ENCODE measurements around the gene PEX6. TPM values are rescaled to one million over a fixed set of nuclear protein-coding genes. Genes with fewer than 3 reads are reported as not detected.

The PEX6 gene
- total RNA-seq, 4 donors from 2014 or later = 17.2 to 50.0 (median 33.2) TPM

DNA sequence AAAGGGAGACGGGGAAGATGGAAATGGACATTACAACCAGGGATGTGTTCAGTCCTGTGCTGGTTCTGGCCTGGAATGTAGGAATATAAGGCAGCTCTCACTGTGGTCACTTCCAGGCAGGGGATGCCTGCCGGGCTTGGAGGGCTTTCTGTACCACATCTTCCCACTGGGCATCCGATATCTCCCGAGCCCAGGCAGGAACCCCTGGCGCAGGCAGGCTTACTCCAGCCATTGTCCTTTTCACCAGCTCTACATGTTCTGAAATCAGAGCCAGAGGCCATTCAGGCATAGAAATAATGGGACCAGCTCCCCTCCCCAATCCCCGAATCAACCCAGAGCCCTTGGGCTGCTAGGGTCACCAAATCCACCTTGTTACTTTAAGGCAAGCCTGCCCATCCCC lies 33.4 kb upstream of the PEX6 start:
- H3K27ac ChIP-seq = peak overlapping the region in 1 of 4 donors; percentile 84
- intact Hi-C loops (cut with DNase I; ENCODE audit: low total_unique reads) (no loop called here), in situ Hi-C loops (cut with MboI; ENCODE audit: low pct_ligation_motif_present in 1 of 4, low pct_unique_long_range_greater_than_20kb in 1 of 4, low sequenced_read_pairs in 3 of 4) (no loop called here)
- H3K9me3 ChIP-seq = no peaks in the 10 kb centered on the region
- WGBS, 2 donors (ENCODE audit: low coverage in 1 of 2) = 92% methylated on average over 6 of the region's 6 CpGs; no CpG with 5 or more reads in 1 of the 2 donors
- H3K4me1 ChIP-seq = peaks cover 26 to 43% (median 34%) of the 10 kb centered on the region in 4 donors
- TF ChIP-seq, protein P1, sequence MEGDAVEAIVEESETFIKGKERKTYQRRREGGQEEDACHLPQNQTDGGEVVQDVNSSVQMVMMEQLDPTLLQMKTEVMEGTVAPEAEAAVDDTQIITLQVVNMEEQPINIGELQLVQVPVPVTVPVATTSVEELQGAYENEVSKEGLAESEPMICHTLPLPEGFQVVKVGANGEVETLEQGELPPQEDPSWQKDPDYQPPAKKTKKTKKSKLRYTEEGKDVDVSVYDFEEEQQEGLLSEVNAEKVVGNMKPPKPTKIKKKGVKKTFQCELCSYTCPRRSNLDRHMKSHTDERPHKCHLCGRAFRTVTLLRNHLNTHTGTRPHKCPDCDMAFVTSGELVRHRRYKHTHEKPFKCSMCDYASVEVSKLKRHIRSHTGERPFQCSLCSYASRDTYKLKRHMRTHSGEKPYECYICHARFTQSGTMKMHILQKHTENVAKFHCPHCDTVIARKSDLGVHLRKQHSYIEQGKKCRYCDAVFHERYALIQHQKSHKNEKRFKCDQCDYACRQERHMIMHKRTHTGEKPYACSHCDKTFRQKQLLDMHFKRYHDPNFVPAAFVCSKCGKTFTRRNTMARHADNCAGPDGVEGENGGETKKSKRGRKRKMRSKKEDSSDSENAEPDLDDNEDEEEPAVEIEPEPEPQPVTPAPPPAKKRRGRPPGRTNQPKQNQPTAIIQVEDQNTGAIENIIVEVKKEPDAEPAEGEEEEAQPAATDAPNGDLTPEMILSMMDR (IDR thresholded peaks at IDR 0.05) = no peak
- no peak for TF ChIP-seq POLR2A (IDR thresholded peaks at IDR 0.05)
- DNase-seq = no peak
- no peaks in the 10 kb centered on the region for H3K27me3 ChIP-seq
- no peak overlapping the region for H3K4me3 ChIP-seq
- H3K36me3 ChIP-seq = peaks cover 0 to 7% (median 2%) of the 10 kb centered on the region in 4 donors

DNA sequence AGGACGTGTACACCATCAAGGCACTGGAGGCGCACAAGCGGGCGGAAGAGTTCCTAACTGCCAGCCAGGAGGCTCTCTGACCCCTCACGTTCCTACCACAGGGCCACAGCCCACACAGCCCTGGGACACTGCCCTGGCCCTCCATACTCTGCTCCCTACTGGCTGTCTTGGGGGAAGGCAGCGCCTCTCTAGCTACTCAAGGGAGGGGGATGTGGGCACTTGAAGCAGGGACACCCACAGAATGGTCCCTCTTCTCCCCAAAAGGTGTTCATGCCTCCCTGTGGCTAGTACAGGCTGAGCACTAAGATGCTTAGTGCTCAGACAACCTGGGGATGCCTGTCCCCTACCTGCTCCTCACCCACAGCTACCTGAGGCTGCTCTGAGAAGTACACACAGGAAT lies 32.2 kb upstream of the PEX6 start:
- peaks cover 0 to 8% (median 3%) of the 10 kb centered on the region in 4 donors for H3K36me3 ChIP-seq

DNA sequence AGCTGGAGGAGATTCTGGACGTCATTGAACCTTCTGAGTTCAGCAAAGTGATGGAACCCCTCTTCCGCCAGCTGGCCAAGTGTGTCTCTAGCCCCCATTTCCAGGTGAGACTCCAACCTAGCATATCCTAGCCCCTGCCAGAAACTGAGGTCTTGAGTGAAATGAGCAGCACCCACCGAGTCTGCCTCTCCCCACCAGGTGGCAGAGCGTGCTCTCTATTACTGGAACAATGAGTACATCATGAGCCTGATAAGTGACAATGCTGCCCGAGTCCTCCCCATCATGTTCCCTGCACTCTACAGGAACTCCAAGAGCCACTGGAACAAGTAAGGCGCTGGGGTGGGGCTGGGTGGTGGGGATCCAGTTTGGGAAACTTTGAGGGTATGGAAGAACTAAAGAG lies 30.1 kb upstream of the PEX6 start:
- DNase-seq = no peak

More for the DNA sequence above, 32.2 kb upstream of the PEX6 start:
- Histone ChIP-seq H3K9me3 (no peaks in the 10 kb centered on the region), H3K27ac (no peak overlapping the region), H3K27me3 (no peaks in the 10 kb centered on the region), H3K4me1 (peaks cover 19 to 35% (median 26%) of the 10 kb centered on the region in 4 donors), H3K4me3 (no peak overlapping the region)
- TF ChIP-seq, protein P1 (IDR thresholded peaks at IDR 0.05) = no peak
- TF ChIP-seq POLR2A (IDR thresholded peaks at IDR 0.05) (no peak), POLR2AphosphoS5 (IDR thresholded peaks at IDR 0.05) (no peak), EP300 (IDR thresholded peaks at IDR 0.05; ENCODE audit: low read depth) (no peak)
- in situ Hi-C loops (cut with MboI; ENCODE audit: low pct_ligation_motif_present in 1 of 4, low pct_unique_long_range_greater_than_20kb in 1 of 4, low sequenced_read_pairs in 3 of 4) (no loop called here), intact Hi-C loops (cut with DNase I; ENCODE audit: low total_unique reads) (no loop called here)
- 81 to 91% methylated on average over 5 to 6 of the region's 6 CpGs for WGBS, 2 donors (ENCODE audit: low coverage in 1 of 2)
- no peak for DNase-seq

DNA sequence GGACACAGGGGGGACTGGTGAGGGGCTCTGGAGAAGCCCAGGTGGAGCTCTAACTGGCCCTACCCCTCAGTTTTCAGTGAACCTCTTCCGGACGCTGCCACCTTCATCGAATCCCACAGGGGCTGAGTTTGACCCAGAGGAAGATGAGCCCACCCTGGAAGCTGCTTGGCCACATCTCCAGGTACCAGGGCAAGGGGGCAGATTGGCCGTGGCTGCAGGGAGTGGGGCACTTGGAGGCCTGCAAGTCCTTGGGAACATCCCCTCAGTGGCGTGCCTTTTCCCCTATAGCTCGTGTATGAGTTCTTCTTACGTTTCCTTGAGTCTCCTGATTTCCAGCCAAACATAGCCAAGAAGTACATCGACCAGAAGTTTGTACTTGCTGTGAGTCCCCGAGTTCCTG lies 28.1 kb upstream of the PEX6 start:
- 91 to 92% methylated on average over 4 to 8 of the region's 9 CpGs for WGBS, 2 donors (ENCODE audit: low coverage in 1 of 2)
- DNase-seq = no peak
- in situ Hi-C loops (cut with MboI; ENCODE audit: low pct_ligation_motif_present in 1 of 4, low pct_unique_long_range_greater_than_20kb in 1 of 4, low sequenced_read_pairs in 3 of 4) (no loop called here), intact Hi-C loops (cut with DNase I; ENCODE audit: low total_unique reads) (no loop called here)
- no peak overlapping the region for H3K27ac ChIP-seq
- H3K4me3 ChIP-seq = no peak overlapping the region
- H3K4me1 ChIP-seq = peaks cover 0 to 4% (median under 1%) of the 10 kb centered on the region in 4 donors
- TF ChIP-seq, protein P1 (IDR thresholded peaks at IDR 0.05) = no peak
- TF ChIP-seq POLR2A (IDR thresholded peaks at IDR 0.05) (no peak), EP300 (IDR thresholded peaks at IDR 0.05; ENCODE audit: low read depth) (no peak), POLR2AphosphoS5 (IDR thresholded peaks at IDR 0.05) (no peak)
- no peaks in the 10 kb centered on the region for H3K9me3 ChIP-seq
- no peaks in the 10 kb centered on the region for H3K27me3 ChIP-seq
- peaks cover 0 to 8% (median 3%) of the 10 kb centered on the region in 4 donors for H3K36me3 ChIP-seq

More for the DNA sequence above, 30.1 kb upstream of the PEX6 start:
- WGBS, 2 donors (ENCODE audit: low coverage in 1 of 2) = 61% methylated on average over 6 of the region's 6 CpGs; no CpG with 5 or more reads in 1 of the 2 donors
- H3K27ac ChIP-seq = no peak overlapping the region
- H3K36me3 ChIP-seq = peaks cover 0 to 8% (median 3%) of the 10 kb centered on the region in 4 donors
- H3K27me3 ChIP-seq = no peaks in the 10 kb centered on the region
- H3K4me3 ChIP-seq = no peak overlapping the region
- no peaks in the 10 kb centered on the region for H3K9me3 ChIP-seq
- intact Hi-C loops (cut with DNase I; ENCODE audit: low total_unique reads) (no loop called here), in situ Hi-C loops (cut with MboI; ENCODE audit: low pct_ligation_motif_present in 1 of 4, low pct_unique_long_range_greater_than_20kb in 1 of 4, low sequenced_read_pairs in 3 of 4) (no loop called here)
- peaks cover 8 to 17% (median 11%) of the 10 kb centered on the region in 4 donors for H3K4me1 ChIP-seq
- no peak for TF ChIP-seq POLR2A (IDR thresholded peaks at IDR 0.05)
- TF ChIP-seq, protein P1 (IDR thresholded peaks at IDR 0.05) = peak in 4 of 5 experiments; percentile 20 to 48 (median 31)
